ENCODE results near the gene CIPC.

DNA sequence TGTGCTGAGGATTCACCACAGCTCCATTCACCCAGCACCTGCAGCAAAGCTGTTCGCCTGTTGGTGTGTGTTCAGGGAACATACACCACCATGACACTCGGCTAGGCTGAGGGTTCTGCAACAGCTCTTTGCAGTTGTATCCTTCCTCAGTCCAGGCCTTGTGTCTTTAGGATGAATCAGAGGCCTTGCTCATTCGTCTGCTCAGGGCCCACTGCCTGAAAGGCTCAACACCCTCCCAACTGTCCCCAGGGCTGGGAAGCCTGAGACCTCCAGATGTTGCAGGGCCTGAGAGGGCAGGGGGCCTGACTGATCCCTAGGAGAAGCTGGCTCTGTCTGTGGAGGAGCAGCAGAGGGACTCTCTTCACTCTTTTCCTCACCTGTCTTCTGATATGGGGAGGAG, 32.3 kb downstream of the CIPC start:
- TF ChIP-seq EZH2 (IDR thresholded peaks at IDR 0.05; ENCODE audit: borderline replicate concordance, low read depth, low read length, poor library complexity, severe bottlenecking) = no peak
- TF ChIP-seq, protein P1, sequence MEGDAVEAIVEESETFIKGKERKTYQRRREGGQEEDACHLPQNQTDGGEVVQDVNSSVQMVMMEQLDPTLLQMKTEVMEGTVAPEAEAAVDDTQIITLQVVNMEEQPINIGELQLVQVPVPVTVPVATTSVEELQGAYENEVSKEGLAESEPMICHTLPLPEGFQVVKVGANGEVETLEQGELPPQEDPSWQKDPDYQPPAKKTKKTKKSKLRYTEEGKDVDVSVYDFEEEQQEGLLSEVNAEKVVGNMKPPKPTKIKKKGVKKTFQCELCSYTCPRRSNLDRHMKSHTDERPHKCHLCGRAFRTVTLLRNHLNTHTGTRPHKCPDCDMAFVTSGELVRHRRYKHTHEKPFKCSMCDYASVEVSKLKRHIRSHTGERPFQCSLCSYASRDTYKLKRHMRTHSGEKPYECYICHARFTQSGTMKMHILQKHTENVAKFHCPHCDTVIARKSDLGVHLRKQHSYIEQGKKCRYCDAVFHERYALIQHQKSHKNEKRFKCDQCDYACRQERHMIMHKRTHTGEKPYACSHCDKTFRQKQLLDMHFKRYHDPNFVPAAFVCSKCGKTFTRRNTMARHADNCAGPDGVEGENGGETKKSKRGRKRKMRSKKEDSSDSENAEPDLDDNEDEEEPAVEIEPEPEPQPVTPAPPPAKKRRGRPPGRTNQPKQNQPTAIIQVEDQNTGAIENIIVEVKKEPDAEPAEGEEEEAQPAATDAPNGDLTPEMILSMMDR (conservative IDR thresholded peaks at IDR 0.05; ENCODE audit: low read depth, low read length) = no peak
